IMR-90 (cell line): Measurements from ENCODE around the gene MKKS. TPM values are rescaled to one million over a fixed set of nuclear protein-coding genes. Genes with fewer than 3 reads are reported as not detected.

Experiments used
- ATAC-seq: fragments of 200-7000 bp; cut with Tn5 transposase; 2 replicates; pipeline ENCODE4 v1.9.1; 2020; ENCODE audit warnings: low read depth, mild to moderate bottlenecking, moderate library complexity
- BruUV-seq: library from RNA; stranded (reverse); fragments of 400-500 nt; replicated peaks from 2 replicates; lab custom pipeline; 2021; lab: Mats Ljungman, UMichigan
- CTCF ChIA-PET: fragments of 300-600 bp; formaldehyde crosslinking; extraction: SDS; loops from one replicate; lab custom pipeline; 2021; ENCODE audit warnings: antibody characterized with exemption; lab: Yijun Ruan, JAX
- POLR2A ChIA-PET: fragments of 300-600 bp; sonication (Branson Sonifier 250); formaldehyde crosslinking; loops from one replicate; lab custom pipeline; 2022; ENCODE audit warnings: antibody characterized with exemption; ENCODE audit not compliant: unreplicated experiment; lab: Charles Lee
- DNase-seq: peaks from one replicate; pipeline ENCODE4 v3.0.0; 2013
- H2AFZ ChIP-seq: replicated peaks from 2 replicates; pipeline ENCODE3; 2013; ENCODE audit warnings: low read length, mild to moderate bottlenecking; ENCODE audit not compliant: poor library complexity
- H2AK5ac ChIP-seq: 2 replicates; pipeline ENCODE4 v1.6.1; 2013; ENCODE audit warnings: low read depth, low read length, inconsistent platforms
- H2AK9ac ChIP-seq: replicated peaks from 2 replicates; pipeline ENCODE3; 2013; ENCODE audit warnings: mild to moderate bottlenecking, low read depth, low read length, moderate library complexity; ENCODE audit not compliant: poor library complexity
- H2BK120ac ChIP-seq: 2 replicates; pipeline ENCODE4 v1.6.1; 2013; ENCODE audit warnings: low read depth, low read length, inconsistent platforms
- H2BK15ac ChIP-seq: 3 replicates; pipeline ENCODE4 v1.6.1; 2013; ENCODE audit warnings: low read depth, low read length, inconsistent platforms
- H2BK20ac ChIP-seq: 2 replicates; pipeline ENCODE4 v1.6.1; 2013; ENCODE audit warnings: low read depth, mild to moderate bottlenecking, inconsistent platforms, low read length, moderate library complexity
- H2BK5ac ChIP-seq: 2 replicates; pipeline ENCODE4 v1.6.1; 2013; ENCODE audit warnings: mild to moderate bottlenecking, low read depth, low read length, inconsistent platforms; ENCODE audit not compliant: poor library complexity, severe bottlenecking
- H3K14ac ChIP-seq: replicated peaks from 2 replicates; pipeline ENCODE4 v1.6.1; 2013; ENCODE audit warnings: low read depth, low read length, inconsistent platforms
- H3K18ac ChIP-seq: 2 replicates; pipeline ENCODE4 v1.6.1; 2013; ENCODE audit warnings: low read depth, low read length, control low read depth
- H3K23ac ChIP-seq: 2 replicates; pipeline ENCODE4 v1.6.1; 2013; ENCODE audit warnings: low read depth, low read length, inconsistent platforms
- H3K27ac ChIP-seq: 2 replicates; pipeline ENCODE4 v1.5.1; 2013; ENCODE audit warnings: mild to moderate bottlenecking, control low read depth, low read length; ENCODE audit not compliant: insufficient read depth
- H3K27me3 ChIP-seq: 2 replicates; pipeline ENCODE4 v1.6.1; 2013; ENCODE audit warnings: low read length; ENCODE audit not compliant: control insufficient read depth, insufficient read depth
- H3K36me3 ChIP-seq: 2 replicates; pipeline ENCODE4 v1.6.1; 2013; ENCODE audit warnings: low read length, mixed read lengths; ENCODE audit not compliant: control insufficient read depth, insufficient read depth
- H3K4ac ChIP-seq: 2 replicates; pipeline ENCODE4 v1.6.1; 2013; ENCODE audit warnings: low read depth, low read length, inconsistent platforms
- H3K4me1 ChIP-seq: 2 replicates; pipeline ENCODE4 v1.6.1; 2013; ENCODE audit warnings: low read length, mixed read lengths; ENCODE audit not compliant: control insufficient read depth, insufficient read depth
- H3K4me2 ChIP-seq: 2 replicates; pipeline ENCODE4 v1.6.1; 2013; ENCODE audit warnings: low read depth, mild to moderate bottlenecking, control low read depth, low read length, moderate library complexity
- H3K4me3 ChIP-seq: 2 replicates; pipeline ENCODE4 v1.5.1; 2013; ENCODE audit warnings: low read depth, mild to moderate bottlenecking, control low read depth, low read length, moderate library complexity; ENCODE audit not compliant: insufficient read depth
- H3K56ac ChIP-seq: 2 replicates; pipeline ENCODE4 v1.6.1; 2013; ENCODE audit warnings: low read length, inconsistent platforms; ENCODE audit not compliant: insufficient read depth; ENCODE audit errors: extremely low read depth
- H3K79me1 ChIP-seq, 2 experiments: 2 replicates each; pipeline ENCODE4 v1.6.1; 2013; ENCODE audit warnings: low read length in 2 of 2, inconsistent platforms in 1 of 2, low read depth in 1 of 2
- H3K9ac ChIP-seq: 2 replicates; pipeline ENCODE4 v1.6.1; 2013; ENCODE audit warnings: low read depth, low read length, control low read depth
- H3K9me1 ChIP-seq: 2 replicates; pipeline ENCODE4 v1.6.1; 2013; ENCODE audit warnings: low read length, inconsistent platforms; ENCODE audit not compliant: insufficient read depth
- H3K9me3 ChIP-seq: 2 replicates; pipeline ENCODE4 v1.6.1; 2013; ENCODE audit warnings: low read length; ENCODE audit not compliant: control insufficient read depth, insufficient read depth
- H4K20me1 ChIP-seq: 2 replicates; pipeline ENCODE4 v1.6.1; 2013; ENCODE audit warnings: low read length, inconsistent platforms; ENCODE audit not compliant: insufficient read depth
- H4K5ac ChIP-seq: 2 replicates; pipeline ENCODE4 v1.6.1; 2013; ENCODE audit warnings: mild to moderate bottlenecking, low read depth, low read length, control low read depth
- H4K8ac ChIP-seq, 2 experiments: 2 replicates each; pipeline ENCODE4 v1.6.1; 2013; ENCODE audit warnings: low read depth in 2 of 2, low read length in 2 of 2, control low read depth in 1 of 2, inconsistent platforms in 1 of 2
- H4K91ac ChIP-seq: 2 replicates; pipeline ENCODE4 v1.6.1; 2013; ENCODE audit warnings: low read depth, low read length, inconsistent platforms; ENCODE audit not compliant: insufficient read depth
- CHD1 ChIP-seq: IDR thresholded peaks from 2 replicates; pipeline ENCODE4 v1.6.1; 2012; ENCODE audit warnings: low read depth, low read length, improper control_type of control experiment
- NFE2L2 ChIP-seq: fragments of 150-350 bp; IDR thresholded peaks from 2 replicates; pipeline ENCODE4 v1.6.1; 2016; ENCODE audit warnings: low read depth, mild to moderate bottlenecking, low read length
- RCOR1 ChIP-seq: IDR thresholded peaks from 2 replicates; pipeline ENCODE4 v1.6.1; 2012; ENCODE audit warnings: mild to moderate bottlenecking, low read length, improper control_type of control experiment; ENCODE audit not compliant: insufficient replicate concordance
- SMC3 ChIP-seq: fragments of 150-350 bp; IDR thresholded peaks from 2 replicates; pipeline ENCODE4 v1.6.1; 2016; ENCODE audit warnings: low read depth, mild to moderate bottlenecking, antibody characterized with exemption, low read length, moderate library complexity
- WGBS, 2 experiments: methylation state at CpG; one replicate each; pipeline versions ENCODE4 v1.1.5 to v1.1.7; 2013; ENCODE audit warnings: missing lambda C conversion rate in 2 of 2; ENCODE audit not compliant: insufficient read length in 1 of 2; ENCODE audit errors: extremely low coverage in 2 of 2; 5-methylcytosine and 5-hydroxymethylcytosine counted together
- dilution Hi-C: fragments of 300-500 bp; cut with HindIII; formaldehyde crosslinking; loops from one replicate; pipeline ENCODE4 v1.14.3; 2018; ENCODE audit warnings: low sequenced_read_pairs; ENCODE audit not compliant: unreplicated experiment
- in situ Hi-C: fragments of 300-500 bp; cut with MboI; formaldehyde crosslinking; loops from 3 replicates; pipeline ENCODE4 v1.14.3; 2019; ENCODE audit warnings: low sequenced_read_pairs, inconsistent platforms, mixed read lengths
- intact Hi-C: fragments of 100-400 bp; cut with micrococcal nuclease; formaldehyde crosslinking; loops from 2 replicates; pipeline ENCODE4 v1.10.0; 2022
- polyA plus RNA-seq, 3 experiments: library from polyadenylated mRNA; depleted of rRNA; stranded (reverse); fragments of >200 nt; gene quantifications; 2 replicates each; pipeline ENCODE4 v1.2.3, GENCODE V29; 2012; ENCODE audit warnings: low replicate concordance in 1 of 3
- total RNA-seq: library from RNA; depleted of rRNA; stranded (reverse); fragments of >200 nt; gene quantifications from 2 replicates; pipeline ENCODE4 v1.2.3, GENCODE V29; 2012

MKKS gene
- total and polyA plus RNA-seq, 2 of the 4 experiments (the other 2 are of a cell fraction): 6.9 to 7.5 TPM

GRCh38 chr20:10467681-10468339, 33.8 kb upstream of the MKKS start:
- 0% methylated on average over 1 of the region's 3 CpGs; no CpG with 5 or more reads in 1 of the 2 experiments for WGBS, 2 experiments
- Histone ChIP-seq H3K27ac (no peak overlapping the region), H3K23ac (no peak overlapping the region), H2BK20ac (no peak overlapping the region), H3K4me2 (no peak overlapping the region; the same call in 1 of the 2 replicates), H4K91ac (no peak overlapping the region), H3K18ac (no peak overlapping the region), H3K27me3 (no peaks in the 10 kb centered on the region), H2AFZ (no peak overlapping the region), H3K56ac (no peak overlapping the region), H4K8ac (no peak overlapping the region), H3K9ac (no peak overlapping the region; the same call in 1 of the 2 replicates), H2AK5ac (no peak overlapping the region), H4K20me1 (no peaks in the 10 kb centered on the region), H2BK120ac (no peak overlapping the region), H3K9me3 (peaks cover 4% of the 10 kb centered on the region), H3K4me3 (no peak overlapping the region), H4K5ac (0 out of 2 replicates have a peak overlapping the region, but pooled peaks have one; percentile 23), H3K9me1 (no peaks in the 10 kb centered on the region), H2BK5ac (no peak overlapping the region), H3K4ac (no peak overlapping the region), H3K36me3 (0 out of 2 replicates have a peak, but pooled peaks cover 1% of the 10 kb centered on the region), H3K14ac (no peak overlapping the region), H3K4me1 (peaks cover 2% of the 10 kb centered on the region), H3K79me1 (peaks cover under 1 to 10% of the 10 kb centered on the region in 2 experiments; a peak in 2 of 4 replicates), H2BK15ac (no peak overlapping the region), H2AK9ac (no peak overlapping the region)
- ATAC-seq (peak; percentile 74), DNase-seq (peak; percentile 32)
- dilution Hi-C loops (no loop called here), intact Hi-C loops (loop anchor here (2.0 to 5.0 kb wide), 6 partner anchors 69 to 1077 kb away; no protein-coding TSS in a partner anchor), in situ Hi-C loops (loop anchor here (10.0 kb wide), 2 partner anchors 807 to 1077 kb away; no protein-coding TSS in a partner anchor)
- POLR2A ChIA-PET: no interaction called here
- no TSS peak for BruUV-seq
- TF ChIP-seq NFE2L2 (no peak), SMC3 (no peak), RCOR1 (no peak), CHD1 (no peak)
- CTCF ChIA-PET: no interaction called here
